NCI-H345 treated with DMSO at 0.1 percent for 48 hours (cell line): ENCODE measurements around the gene ICAM1.
"Not testable (repeated sequence)": the region's sequence is repeated elsewhere in the genome, so short reads cannot be mapped to it uniquely, and the experiment has no call there.

Experiments used
- DNase-seq: peaks from one replicate; lab custom pipeline; 2025; ENCODE audit not compliant: unreplicated experiment; lab: John Stamatoyannopoulos, UW

Gene ICAM1, protein sequence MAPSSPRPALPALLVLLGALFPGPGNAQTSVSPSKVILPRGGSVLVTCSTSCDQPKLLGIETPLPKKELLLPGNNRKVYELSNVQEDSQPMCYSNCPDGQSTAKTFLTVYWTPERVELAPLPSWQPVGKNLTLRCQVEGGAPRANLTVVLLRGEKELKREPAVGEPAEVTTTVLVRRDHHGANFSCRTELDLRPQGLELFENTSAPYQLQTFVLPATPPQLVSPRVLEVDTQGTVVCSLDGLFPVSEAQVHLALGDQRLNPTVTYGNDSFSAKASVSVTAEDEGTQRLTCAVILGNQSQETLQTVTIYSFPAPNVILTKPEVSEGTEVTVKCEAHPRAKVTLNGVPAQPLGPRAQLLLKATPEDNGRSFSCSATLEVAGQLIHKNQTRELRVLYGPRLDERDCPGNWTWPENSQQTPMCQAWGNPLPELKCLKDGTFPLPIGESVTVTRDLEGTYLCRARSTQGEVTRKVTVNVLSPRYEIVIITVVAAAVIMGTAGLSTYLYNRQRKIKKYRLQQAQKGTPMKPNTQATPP

DNA sequence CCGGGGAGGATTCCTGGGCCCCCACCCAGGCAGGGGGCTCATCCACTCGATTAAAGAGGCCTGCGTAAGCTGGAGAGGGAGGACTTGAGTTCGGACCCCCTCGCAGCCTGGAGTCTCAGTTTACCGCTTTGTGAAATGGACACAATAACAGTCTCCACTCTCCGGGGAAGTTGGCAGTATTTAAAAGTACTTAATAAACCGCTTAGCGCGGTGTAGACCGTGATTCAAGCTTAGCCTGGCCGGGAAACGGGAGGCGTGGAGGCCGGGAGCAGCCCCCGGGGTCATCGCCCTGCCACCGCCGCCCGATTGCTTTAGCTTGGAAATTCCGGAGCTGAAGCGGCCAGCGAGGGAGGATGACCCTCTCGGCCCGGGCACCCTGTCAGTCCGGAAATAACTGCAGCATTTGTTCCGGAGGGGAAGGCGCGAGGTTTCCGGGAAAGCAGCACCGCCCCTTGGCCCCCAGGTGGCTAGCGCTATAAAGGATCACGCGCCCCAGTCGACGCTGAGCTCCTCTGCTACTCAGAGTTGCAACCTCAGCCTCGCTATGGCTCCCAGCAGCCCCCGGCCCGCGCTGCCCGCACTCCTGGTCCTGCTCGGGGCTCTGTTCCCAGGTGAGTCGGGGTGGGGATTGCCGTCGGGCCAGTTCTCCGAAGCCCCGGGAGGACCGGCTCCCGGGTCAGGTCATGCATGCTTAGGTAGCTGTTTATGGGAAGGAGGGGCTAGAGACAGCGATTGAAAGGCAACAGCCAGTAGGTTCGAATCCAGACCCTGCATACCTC is at the start of gene ICAM1:
Gene ICAM1 (plus strand): TSS at position 505 of the 779 bp plus-strand sequence. CDS start 40 bp downstream, at position 545.
- no peak for DNase-seq

DNA sequence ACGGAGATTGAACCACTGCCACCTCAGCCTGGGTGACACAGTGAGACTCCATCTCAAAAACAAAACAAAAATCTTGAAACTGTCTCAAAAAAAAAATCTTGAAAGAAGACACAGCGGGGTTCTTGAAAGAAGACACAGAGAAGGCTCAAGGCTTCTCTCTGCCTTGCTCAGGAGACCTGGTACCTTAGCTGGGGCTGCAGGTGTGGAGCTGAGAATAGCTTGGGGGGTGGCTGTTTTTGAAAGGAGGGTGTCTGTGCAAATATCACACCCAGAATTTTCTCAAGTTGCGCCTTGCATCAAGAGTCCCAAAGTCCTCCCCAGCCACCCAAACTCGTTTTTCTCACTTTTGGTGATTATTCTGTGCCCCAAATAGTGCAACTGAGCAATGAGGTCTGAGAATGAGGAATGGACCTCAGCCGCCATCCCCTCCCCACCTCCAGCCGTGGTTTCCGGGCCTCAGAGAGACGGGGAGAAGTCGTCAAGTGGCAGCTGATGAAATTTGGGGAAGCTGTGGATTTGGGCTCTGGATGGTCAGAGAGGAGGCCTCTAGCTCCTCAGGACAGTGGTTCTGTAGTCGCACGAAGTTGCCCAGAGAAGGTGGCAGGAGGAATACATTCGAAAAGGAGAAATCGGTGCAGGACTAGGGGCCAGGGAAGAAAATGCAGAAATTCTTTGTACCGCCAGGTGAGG is 48.6 kb upstream of the ICAM1 start:
- DNase-seq: no peak

DNA sequence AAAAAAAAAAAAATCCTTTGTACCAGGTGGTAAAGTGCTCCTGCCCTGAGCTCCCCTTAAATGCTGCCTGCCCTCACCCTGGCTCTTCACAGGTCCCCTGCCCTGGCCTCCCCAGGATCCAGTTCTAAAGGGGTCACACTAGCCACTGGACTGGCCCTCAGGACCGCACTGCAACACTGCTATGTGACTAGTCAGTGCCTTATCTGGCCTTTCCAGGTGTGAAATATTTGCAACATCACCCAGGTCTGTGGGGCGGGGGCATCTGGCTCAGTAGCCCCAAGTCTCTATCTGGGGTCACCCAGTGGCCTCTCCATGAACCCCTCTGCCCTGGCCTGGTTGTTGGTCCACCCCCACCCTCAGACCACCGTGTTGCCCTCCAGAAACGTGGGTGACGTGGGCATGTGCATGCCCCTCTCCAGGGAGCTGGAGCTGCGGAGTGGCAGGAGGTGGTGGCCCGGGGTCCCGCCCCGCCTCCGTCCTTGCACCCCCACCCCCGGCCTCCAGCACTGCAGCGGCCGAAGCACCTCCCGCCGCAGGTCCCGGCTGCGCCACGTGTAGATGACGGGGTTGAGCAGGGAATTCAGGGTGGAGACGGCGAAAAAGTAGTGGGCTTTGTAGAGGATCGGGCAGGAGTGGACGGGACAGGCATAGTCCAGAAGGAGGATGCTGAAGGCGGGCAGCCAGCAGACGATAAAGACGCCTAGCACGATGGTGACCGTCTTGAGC is 47.3 kb upstream of the ICAM1 start:
- no peak for DNase-seq

DNA sequence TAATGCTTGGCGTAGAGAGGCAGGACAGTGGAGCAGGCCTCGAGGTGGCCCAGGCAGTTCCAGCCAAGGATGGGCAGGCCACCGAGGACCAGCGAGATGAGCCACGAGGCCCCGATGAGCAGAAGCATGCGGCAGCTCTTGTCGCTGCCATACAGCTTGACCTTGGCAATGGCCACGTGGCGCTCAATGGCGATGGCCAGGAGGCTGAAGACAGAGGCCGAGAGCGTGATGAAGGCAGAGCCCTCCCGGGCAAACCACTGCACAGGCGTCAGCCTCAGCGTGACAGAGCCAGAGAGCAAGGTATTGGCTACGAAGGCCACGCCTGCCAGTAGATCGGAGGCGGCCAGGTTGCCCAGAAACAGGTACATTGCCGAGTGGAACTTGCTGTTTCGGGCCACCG is 46.6 kb upstream of the ICAM1 start:
- no peak for DNase-seq

DNA sequence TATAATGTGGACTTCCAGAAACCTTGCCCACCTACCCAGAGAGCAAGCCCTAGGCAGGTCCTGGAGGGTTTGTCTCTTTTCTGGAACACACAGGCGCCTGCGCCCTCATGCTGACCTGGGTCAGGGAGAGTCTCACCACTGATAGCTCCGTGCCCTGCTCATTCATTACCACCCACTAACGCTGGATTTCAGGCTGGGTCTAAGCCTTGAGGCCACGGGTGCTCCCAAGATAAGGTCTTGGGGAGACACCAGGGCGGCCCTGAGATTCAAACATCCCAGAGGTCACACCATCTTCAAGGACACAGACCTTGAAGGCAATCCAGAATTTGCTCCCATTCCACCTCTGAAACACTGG is 44.9 kb upstream of the ICAM1 start:
- no peak for DNase-seq

DNA sequence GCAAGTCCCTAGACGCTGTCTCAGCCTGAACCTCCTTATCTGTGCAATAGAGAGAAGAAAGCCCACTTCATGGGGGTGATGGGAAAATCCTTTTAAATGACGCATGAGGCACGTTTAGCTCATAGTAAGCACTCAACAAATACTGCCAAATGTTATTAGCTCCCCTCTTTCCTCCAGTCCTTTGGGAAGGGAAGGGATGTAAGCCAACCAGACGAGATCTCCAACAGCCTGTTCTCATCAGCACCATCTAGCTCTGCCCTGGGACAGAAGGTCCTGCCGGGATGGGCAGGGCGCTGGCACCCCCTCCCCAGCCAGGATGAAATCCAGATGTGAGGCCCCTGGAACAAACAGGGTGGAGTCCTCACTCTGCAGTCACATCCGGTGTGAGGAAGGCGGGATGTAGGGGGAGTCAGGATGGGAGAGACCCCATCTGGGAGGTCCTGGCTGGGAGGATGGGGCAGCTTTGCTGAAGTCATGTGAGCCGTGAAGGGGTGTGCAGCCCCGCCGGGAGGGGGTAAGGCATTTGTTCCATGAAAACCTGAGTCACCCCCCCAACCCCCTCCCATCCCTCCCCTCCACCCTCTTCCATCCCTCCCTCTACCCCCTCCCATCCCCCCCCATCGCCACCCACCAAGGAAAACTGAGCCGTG is 44.4 kb upstream of the ICAM1 start:
- DNase-seq: no peak

DNA sequence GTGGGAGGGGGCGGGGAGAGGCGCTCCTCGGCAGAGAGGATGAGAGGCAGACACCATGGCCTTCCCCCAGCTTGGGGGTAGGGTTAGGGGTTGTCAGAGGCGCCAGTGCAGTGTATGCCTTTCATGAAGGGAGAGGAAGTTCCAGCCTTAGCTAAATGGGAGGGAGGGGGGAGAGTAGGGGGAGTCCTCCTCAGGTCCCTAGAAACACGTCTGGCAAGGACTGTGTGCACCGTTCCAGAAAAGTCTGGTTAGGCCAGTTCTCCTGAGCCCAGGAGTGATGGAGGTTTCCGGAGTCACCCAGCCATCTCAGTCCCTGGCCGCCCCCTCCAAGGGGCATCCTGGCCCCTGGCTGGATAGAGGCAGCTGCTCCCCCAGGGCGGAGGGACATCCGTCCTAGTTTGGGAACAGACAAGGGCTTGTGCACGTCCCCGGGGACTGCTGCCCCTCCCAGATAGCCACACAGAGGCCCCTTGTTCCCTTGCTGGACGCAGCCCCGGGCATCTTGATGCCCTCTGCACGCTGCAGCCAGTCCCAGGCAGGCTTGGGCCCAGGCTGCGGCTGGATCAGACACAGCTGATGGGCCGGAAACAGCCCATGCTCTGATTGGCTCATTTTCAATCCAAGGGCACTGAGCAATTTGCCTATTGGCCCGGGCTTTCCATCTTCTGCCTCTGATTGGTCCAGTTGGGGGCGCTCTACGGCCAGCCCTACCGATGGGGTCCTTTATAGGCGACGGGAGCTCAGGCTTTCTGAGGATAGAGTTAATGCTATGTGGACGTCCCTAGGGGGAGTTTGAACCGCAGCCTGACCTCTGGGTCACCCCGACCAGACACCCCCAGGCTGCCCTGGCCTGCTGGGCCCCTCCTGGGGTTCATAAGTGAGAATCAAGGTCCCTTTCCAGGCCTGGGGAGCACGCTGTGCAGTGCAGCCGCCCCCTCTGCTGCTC is 43.6 kb upstream of the ICAM1 start:
- no peak for DNase-seq

DNA sequence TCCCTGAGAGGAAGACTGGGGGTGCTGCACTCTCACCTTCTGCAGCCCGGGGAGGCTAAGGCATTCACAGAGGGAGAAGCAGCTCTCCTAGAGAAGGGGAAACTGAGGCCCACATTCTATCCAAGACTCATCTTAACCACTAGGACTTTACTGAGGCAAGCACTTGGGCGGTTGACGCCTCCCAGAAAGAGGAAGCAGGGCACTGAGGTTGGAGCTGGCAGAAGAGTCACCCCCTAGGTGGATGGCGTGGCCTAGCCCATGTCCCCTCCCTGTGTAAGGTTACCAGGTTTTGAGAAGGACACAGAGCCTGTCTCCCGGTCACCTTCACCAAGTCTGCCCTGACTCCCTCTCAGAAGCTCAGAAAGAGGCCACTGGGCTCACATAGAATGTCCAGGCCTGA is 42.5 kb upstream of the ICAM1 start:
- no peak for DNase-seq

DNA sequence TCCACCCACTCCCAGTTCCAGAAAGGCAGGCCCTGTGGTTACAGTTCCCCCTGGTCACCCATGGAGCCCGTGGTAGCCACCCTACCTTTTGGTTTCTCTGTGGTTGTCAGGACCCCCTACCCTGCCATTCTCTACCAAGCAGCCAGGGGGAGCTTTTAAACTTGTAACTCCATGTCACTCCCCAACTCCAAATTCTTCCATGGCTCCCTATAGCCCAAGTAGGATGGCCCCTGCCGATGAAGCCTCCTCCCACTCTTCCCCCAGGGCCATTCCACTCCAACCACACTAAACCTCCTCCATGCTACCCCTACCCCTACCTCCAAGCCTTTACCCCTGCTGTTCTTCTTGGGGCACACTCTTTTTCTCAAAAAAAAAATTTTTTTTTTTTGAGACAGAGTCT is 42.0 kb upstream of the ICAM1 start:
- DNase-seq: peak; percentile 26

DNA sequence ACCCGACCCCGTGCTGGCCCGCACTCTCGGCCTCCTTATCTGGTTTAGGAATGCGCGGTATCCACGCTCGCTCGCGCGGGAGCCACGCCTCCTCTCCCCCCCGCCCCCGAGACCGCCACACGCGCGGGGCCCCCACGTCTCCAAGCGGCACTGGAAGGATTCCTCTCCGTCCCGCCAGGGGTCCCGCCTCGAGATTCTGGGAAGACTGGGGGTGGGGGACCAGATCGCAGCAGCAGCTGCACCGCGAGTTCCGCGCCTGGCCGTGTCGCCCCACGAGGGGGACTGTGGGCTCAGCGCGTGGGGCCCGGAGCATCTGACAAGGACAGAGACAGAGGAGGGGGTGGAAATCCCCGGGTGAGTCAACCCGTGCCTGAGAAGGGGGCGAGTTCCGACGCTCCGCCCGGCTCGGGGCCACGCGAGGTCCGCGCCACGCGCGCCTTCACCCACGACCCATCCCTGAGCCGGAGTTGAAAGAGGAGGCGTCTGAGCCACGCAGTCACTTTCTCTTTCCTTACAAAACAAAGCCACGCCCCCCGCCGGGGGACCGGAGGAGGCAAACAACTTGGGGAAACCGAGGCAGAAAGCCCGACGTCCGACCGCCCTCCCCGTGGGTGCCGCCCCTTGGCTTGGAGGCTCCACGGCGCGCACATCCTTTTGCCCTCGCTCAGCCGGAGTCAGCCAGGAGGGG is 40.6 kb upstream of the ICAM1 start:
- DNase-seq: no peak

DNA sequence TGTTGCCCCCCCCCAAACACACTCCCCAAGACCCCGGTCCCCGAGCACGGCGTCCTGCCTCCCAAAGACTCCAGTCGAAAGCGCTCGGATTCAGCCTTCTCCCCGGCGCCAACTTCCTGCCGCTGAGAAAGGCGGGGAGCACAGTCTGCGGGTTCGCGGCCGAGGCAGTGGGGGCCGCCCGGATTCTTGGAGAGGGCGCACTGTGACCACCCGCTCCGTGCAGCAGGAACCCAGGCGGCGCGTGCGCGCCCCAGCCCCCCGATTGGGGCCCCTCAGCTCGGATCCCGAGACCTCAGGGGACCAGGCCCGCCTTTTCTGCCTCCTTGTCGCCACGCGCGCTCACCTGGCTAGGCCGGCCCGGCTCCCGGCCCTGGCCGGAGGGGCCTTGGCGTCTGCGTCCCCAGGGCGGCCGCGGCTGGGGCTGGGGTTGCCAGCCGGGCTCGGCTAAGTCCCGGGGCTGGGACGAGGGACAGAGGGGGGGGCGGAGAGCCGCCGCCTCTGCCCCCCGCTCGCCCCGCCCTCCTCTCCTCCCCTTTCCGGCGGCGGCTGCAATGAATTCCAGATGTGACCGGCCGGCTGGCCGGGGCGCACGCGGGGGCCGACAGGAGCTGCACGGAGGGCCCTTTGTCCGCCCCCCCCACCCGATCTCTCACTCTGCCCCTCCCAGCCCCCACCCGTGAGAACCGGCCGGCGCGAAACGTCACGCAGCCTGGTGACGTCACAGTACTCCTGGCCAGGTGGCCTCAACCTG is 39.9 kb upstream of the ICAM1 start, which contains the start of gene S1PR2:
Gene S1PR2 (minus strand): TSS at position 471 of the 751 bp plus-strand sequence. CDS start 6,426 bp downstream, outside the sequence.
- DNase-seq: peak; percentile 46

DNA sequence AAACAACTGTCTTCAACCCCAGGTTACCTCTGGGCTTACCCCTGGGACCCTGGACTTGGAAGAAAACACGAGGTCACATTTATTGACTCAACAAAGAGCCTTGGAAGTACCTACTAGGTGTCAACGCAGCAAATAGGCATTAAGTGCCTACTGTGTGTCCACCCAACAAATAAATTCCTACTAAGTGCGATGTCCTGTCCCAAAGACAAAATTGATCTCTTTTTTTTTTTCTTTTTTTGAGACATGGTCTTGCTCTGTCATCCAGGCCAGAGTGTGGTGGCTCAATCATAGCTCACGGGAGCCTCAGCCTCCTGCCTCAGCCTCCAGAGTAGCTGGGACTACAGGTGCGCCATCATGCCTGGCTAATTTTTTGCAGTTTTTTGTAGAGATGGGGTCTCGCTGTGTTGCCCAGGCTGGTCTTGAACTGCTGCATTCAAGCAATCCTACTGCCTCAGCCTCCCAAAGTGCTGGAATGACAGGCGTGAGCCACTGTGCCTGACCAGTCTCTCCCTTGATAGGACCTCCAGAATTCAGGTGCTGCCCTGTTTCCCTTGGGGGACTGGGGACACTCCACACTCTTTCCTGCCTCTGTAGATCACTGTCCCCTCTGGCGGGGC is 39.2 kb upstream of the ICAM1 start:
- no peak for DNase-seq

DNA sequence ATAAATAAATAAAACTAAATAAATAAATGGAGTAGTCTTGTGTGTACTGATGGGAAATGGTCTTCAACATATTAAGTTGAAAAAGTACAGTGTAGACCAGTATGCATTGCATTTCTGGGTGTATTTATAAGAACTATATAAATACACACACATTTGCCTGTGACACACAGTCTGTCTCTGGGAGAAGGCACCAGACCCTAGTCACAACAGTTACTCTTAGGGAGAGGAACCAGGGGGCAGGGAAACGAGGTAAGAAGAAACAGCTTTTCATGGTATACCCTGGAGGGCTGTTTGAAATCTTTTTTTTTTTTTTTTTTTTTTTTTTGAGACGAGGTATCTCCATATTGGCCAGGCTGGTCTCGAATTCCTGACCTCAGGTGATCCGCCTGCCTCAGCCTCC is 37.0 kb upstream of the ICAM1 start:
- no peak for DNase-seq

DNA sequence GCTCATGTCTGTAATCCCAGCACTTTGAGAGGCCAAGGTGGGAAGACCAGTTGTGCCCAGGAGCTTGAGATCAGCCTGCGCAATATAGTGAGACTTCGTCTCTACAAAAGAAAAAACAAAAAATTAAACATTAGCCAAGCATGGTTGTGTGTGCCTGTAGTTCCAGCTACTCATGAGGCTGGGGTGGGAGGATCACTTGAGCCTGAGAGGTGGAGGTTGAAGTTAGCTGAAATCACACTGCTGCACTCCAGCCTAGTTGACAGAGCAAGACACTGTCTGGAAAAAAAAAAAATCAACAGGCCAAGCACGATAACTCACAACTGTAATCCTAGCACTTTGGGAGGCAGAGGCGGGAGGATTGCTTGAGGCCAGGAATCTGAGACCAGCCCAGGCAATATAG is 35.9 kb upstream of the ICAM1 start:
- no peak for DNase-seq

DNA sequence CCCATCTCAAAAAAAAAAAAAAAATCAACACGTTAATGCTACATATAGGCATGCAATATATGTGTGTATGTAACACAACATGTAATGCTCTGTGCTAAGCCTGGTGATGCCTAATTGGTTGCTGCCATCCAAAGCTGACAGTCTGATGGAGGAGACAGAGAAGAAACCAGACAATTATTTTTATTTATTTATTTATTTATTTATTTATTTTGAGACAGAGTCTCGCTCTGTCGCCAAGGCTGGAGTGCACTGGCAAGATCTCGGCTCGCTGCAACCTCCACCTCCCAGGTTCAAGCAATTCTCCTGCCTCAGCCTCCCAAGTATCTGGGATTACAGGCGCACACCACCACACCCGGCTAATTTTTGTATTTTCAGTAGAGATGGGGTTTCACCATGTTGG is 35.5 kb upstream of the ICAM1 start:
- DNase-seq: not testable (repeated sequence)

DNA sequence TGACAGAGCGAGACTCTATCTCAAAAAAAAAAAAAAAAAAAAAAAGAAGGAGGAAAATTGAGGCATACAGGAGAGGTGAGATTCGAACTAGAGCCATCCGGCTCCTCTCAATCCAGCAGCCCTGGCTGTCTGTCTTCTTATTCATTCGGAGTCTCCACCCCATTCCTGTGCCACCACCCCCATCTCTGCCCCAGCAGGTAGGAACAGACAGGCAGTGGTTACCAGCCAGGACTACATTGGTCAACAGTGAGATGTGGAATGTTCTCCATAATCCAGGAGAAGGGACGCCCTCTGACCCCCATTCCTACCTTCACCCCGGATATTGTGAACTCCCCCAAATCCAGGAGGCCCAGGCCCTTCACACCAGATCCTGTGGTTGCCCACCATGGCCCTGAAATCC is 33.2 kb upstream of the ICAM1 start:
- no peak for DNase-seq

DNA sequence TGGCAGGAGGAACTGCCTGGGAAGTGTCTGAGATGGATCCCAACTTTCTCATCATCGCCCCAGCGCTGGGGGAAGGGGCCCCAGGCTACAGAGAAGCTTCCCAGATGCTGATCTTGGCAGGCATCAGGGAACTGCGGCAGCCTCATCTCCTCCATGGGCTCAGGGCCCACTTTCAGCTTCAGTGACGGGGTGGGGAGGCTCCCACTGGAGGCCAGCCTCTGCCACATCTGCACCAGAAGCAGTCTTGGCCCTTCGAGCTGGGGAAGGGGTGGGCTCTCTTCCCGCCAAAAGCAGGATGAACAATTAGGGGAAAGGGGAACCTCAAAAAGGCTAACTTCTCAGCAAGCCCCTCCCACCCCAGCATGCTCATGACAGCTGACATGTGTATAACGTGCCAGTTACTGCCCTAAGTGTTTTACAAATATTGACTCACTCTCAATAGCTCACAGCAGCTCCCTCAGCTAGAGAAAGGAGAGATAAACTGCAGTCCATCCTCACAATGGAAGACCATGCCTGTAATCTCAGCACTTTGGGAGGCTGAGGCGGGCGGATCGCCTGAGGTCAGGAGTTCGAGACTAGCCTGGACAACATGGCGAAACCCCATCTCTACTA is 32.6 kb upstream of the ICAM1 start:
- DNase-seq: peak; percentile 89
